ENCODE data around the gene MAEA.

DNA sequence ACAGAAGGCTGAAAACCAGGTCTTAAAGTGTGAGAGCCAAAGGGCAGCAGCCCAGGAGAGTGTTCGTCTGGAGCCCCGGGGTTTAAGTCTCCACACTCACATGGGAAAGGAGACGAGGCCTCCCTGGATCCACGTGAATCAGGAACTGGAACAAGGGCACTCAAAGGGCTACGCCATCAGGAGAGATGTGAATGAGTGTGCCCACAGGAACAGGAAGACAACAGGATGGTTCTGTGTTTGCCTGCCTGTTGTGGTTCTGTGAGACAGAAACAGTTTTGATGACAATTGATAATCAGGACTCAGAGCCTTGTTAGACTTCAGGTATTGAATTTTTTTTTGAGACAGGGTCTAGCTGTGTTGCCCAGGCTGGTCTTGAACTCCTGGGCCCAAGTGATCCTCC, 35.9 kb upstream of the MAEA start:
- TF ChIP-seq, protein P1, sequence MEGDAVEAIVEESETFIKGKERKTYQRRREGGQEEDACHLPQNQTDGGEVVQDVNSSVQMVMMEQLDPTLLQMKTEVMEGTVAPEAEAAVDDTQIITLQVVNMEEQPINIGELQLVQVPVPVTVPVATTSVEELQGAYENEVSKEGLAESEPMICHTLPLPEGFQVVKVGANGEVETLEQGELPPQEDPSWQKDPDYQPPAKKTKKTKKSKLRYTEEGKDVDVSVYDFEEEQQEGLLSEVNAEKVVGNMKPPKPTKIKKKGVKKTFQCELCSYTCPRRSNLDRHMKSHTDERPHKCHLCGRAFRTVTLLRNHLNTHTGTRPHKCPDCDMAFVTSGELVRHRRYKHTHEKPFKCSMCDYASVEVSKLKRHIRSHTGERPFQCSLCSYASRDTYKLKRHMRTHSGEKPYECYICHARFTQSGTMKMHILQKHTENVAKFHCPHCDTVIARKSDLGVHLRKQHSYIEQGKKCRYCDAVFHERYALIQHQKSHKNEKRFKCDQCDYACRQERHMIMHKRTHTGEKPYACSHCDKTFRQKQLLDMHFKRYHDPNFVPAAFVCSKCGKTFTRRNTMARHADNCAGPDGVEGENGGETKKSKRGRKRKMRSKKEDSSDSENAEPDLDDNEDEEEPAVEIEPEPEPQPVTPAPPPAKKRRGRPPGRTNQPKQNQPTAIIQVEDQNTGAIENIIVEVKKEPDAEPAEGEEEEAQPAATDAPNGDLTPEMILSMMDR (IDR thresholded peaks at IDR 0.05; ENCODE audit: low read depth, low read length) = no peak
- TF ChIP-seq POLR2A (IDR thresholded peaks at IDR 0.05; ENCODE audit: extremely low read depth, insufficient read length) = no peak
- TF ChIP-seq, protein P2, sequence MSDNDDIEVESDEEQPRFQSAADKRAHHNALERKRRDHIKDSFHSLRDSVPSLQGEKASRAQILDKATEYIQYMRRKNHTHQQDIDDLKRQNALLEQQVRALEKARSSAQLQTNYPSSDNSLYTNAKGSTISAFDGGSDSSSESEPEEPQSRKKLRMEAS (IDR thresholded peaks at IDR 0.05; ENCODE audit: low read depth, low read length) = no peak

Data from NB4 (cell line).